WTC11 (cell line): ENCODE measurements around the gene HTRA1. TPM values are rescaled to one million over a fixed set of nuclear protein-coding genes. Genes with fewer than 3 reads are reported as not detected.

Experiments used
- ATAC-seq: fragments of 200-7000 bp; cut with Tn5 transposase; 2 replicates; pipeline ENCODE4 v1.10.0; 2021; ENCODE audit warnings: mild to moderate bottlenecking, moderate library complexity
- CTCF ChIA-PET: fragments of 300-600 bp; sonication (Branson Sonifier 250); formaldehyde crosslinking; loops from one replicate; lab custom pipeline; 2021; ENCODE audit warnings: antibody characterized with exemption; lab: Charles Lee
- POLR2A ChIA-PET: fragments of 350-600 bp; sonication (Branson Sonifier 250); formaldehyde crosslinking; loops from one replicate; lab custom pipeline; 2021; ENCODE audit warnings: antibody characterized with exemption; lab: Charles Lee
- DNase-seq: peaks from one replicate; pipeline ENCODE4 v3.0.0; 2021; ENCODE audit warnings: low spot score
- H3K27ac Mint-ChIP-seq: 2 replicates; pipeline ENCODE4 v1.8.0; 2021; ENCODE audit warnings: mixed read lengths
- H3K27me3 Mint-ChIP-seq: 2 replicates; pipeline ENCODE4 v1.8.0; 2021; ENCODE audit warnings: low read depth, mild to moderate bottlenecking, moderate library complexity, mixed read lengths
- H3K36me3 Mint-ChIP-seq: 2 replicates; pipeline ENCODE4 v1.8.0; 2021; ENCODE audit warnings: mixed read lengths
- H3K4me1 Mint-ChIP-seq: 2 replicates; pipeline ENCODE4 v1.8.0; 2022; ENCODE audit warnings: mixed read lengths
- H3K4me3 Mint-ChIP-seq: 2 replicates; pipeline ENCODE4 v1.8.0; 2021; ENCODE audit warnings: mild to moderate bottlenecking, moderate library complexity, mixed read lengths
- H3K9me3 Mint-ChIP-seq: 2 replicates; pipeline ENCODE4 v1.8.0; 2021; ENCODE audit warnings: mixed read lengths
- ARID4B ChIP-seq: sonication (generic); formaldehyde crosslinking; IDR thresholded peaks from 2 replicates; pipeline ENCODE4 v1.8.0; 2023; ENCODE audit warnings: missing genetic modification reagents, mild to moderate bottlenecking, borderline replicate concordance
- ATF1 ChIP-seq: sonication (generic); formaldehyde crosslinking; IDR thresholded peaks from 2 replicates; pipeline ENCODE4 v1.8.1; 2023; ENCODE audit warnings: mild to moderate bottlenecking, moderate library complexity, missing genetic modification reagents
- ATF2 ChIP-seq: sonication (generic); formaldehyde crosslinking; IDR thresholded peaks from 2 replicates; pipeline ENCODE4 v1.8.1; 2022; ENCODE audit warnings: low read depth, missing genetic modification reagents, borderline replicate concordance
- CBFB ChIP-seq: sonication (generic); formaldehyde crosslinking; IDR thresholded peaks from 2 replicates; pipeline ENCODE4 v1.8.1; 2022; ENCODE audit warnings: mild to moderate bottlenecking, low read depth, missing genetic modification reagents
- ESRRA ChIP-seq: sonication (generic); formaldehyde crosslinking; IDR thresholded peaks from 2 replicates; pipeline ENCODE4 v1.8.1; 2022; ENCODE audit warnings: mild to moderate bottlenecking, missing genetic modification reagents, borderline replicate concordance
- FOXP1 ChIP-seq: sonication (generic); formaldehyde crosslinking; IDR thresholded peaks from 2 replicates; pipeline ENCODE4 v1.8.0; 2022; ENCODE audit warnings: missing genetic modification reagents, mild to moderate bottlenecking, moderate library complexity, borderline replicate concordance
- HMGXB4 ChIP-seq: sonication (generic); formaldehyde crosslinking; IDR thresholded peaks from 2 replicates; pipeline ENCODE4 v1.8.1; 2023; ENCODE audit warnings: mild to moderate bottlenecking, moderate library complexity, missing genetic modification reagents
- KAT7 ChIP-seq: sonication (generic); formaldehyde crosslinking; IDR thresholded peaks from 2 replicates; pipeline ENCODE4 v1.8.1; 2023; ENCODE audit warnings: missing genetic modification reagents, mild to moderate bottlenecking, borderline replicate concordance
- NFATC4 ChIP-seq: fragments of 250-450 bp; sonication (Bioruptor Pico); IDR thresholded peaks from 2 replicates; pipeline ENCODE4 v1.9.0; 2021; ENCODE audit warnings: mild to moderate bottlenecking
- NR3C1 ChIP-seq: sonication (generic); formaldehyde crosslinking; conservative IDR thresholded peaks from 2 replicates; pipeline ENCODE4 v1.8.1; 2023; ENCODE audit warnings: low read depth, mild to moderate bottlenecking, missing genetic modification reagents
- SMAD3 ChIP-seq: sonication (generic); formaldehyde crosslinking; IDR thresholded peaks from 2 replicates; pipeline ENCODE4 v1.8.0; 2022; ENCODE audit warnings: missing genetic modification reagents, mild to moderate bottlenecking, borderline replicate concordance
- SMAD4 ChIP-seq: sonication (generic); formaldehyde crosslinking; IDR thresholded peaks from 2 replicates; pipeline ENCODE4 v1.8.0; 2022; ENCODE audit warnings: mild to moderate bottlenecking, missing genetic modification reagents
- TP53 ChIP-seq: sonication (generic); formaldehyde crosslinking; IDR thresholded peaks from 2 replicates; pipeline ENCODE4 v1.8.1; 2023; ENCODE audit warnings: mild to moderate bottlenecking, missing genetic modification reagents
- ZBTB43 ChIP-seq: sonication (generic); formaldehyde crosslinking; IDR thresholded peaks from 2 replicates; pipeline ENCODE4 v1.8.1; 2023; ENCODE audit warnings: mild to moderate bottlenecking, missing genetic modification reagents
- ZNF121 ChIP-seq: sonication (generic); formaldehyde crosslinking; IDR thresholded peaks from 2 replicates; pipeline ENCODE4 v1.8.0; 2023; ENCODE audit warnings: missing genetic modification reagents
- ZNF396 ChIP-seq: fragments of 250-450 bp; sonication (Bioruptor Pico); IDR thresholded peaks from 2 replicates; pipeline ENCODE4 v1.8.0; 2021; ENCODE audit warnings: mild to moderate bottlenecking, moderate library complexity, borderline replicate concordance
- ZNF532 ChIP-seq: fragments of 250-450 bp; sonication (Bioruptor Pico); IDR thresholded peaks from 2 replicates; pipeline ENCODE4 v1.9.0; 2021; ENCODE audit warnings: mild to moderate bottlenecking, borderline replicate concordance
- ZNF671 ChIP-seq: fragments of 250-450 bp; sonication (Bioruptor Pico); IDR thresholded peaks from 2 replicates; pipeline ENCODE4 v1.8.0; 2021; ENCODE audit warnings: mild to moderate bottlenecking
- total RNA-seq: library from RNA; stranded (reverse); gene quantifications from 3 replicates; pipeline ENCODE4 v1.2.3, GENCODE V29; 2021

Gene HTRA1
- total RNA-seq, 1 experiment from 2014 or later: 18.3 TPM

- ATAC-seq: no peak
- peaks cover 13% of the 10 kb centered on the region; the same call in 1 of the 2 replicates for H3K4me1 Mint-ChIP-seq
- no peaks in the 10 kb centered on the region for H3K27me3 Mint-ChIP-seq
- H3K36me3 Mint-ChIP-seq: no peaks in the 10 kb centered on the region
- no peak for TF ChIP-seq ZNF671 (CRISPR knock-in tag)
- no peak for DNase-seq
- H3K27ac Mint-ChIP-seq: no peak overlapping the region
- H3K4me3 Mint-ChIP-seq: no peak overlapping the region
- H3K9me3 Mint-ChIP-seq: no peaks in the 10 kb centered on the region
- ChIA-PET CTCF (no interaction called here), POLR2A (no interaction called here)
Measured at GRCh38 chr10:122490268-122490667, 28.9 kb downstream of the HTRA1 start.

- ATAC-seq: peak; percentile 25
- H3K9me3 Mint-ChIP-seq: no peaks in the 10 kb centered on the region
- H3K27ac Mint-ChIP-seq: 0 out of 2 replicates have a peak overlapping the region, but pooled peaks have one; percentile 41
- H3K4me3 Mint-ChIP-seq: no peak overlapping the region
- H3K27me3 Mint-ChIP-seq: no peaks in the 10 kb centered on the region
- TF ChIP-seq SMAD4 (CRISPR knock-in tag) (no peak), ZNF121 (CRISPR knock-in tag) (no peak), TP53 (CRISPR knock-in tag) (no peak), NFATC4 (CRISPR knock-in tag) (no peak), ESRRA (no peak), NR3C1 (no peak), KAT7 (no peak), ARID4B (CRISPR knock-in tag) (no peak), HMGXB4 (CRISPR knock-in tag) (no peak), ZBTB43 (no peak), ATF2 (CRISPR knock-in tag) (no peak), ZNF396 (CRISPR knock-in tag) (no peak), FOXP1 (no peak), SMAD3 (CRISPR knock-in tag) (no peak), ZNF532 (CRISPR knock-in tag) (no peak), ATF1 (CRISPR knock-in tag) (no peak), CBFB (no peak)
- POLR2A ChIA-PET: no interaction called here
- CTCF ChIA-PET: interaction anchor here (0.5 to 0.7 kb wide), 2 partner anchors 11 to 35 kb away, joined by 3 read pairs; no protein-coding TSS in a partner anchor
- peaks cover 13% of the 10 kb centered on the region for H3K4me1 Mint-ChIP-seq
- H3K36me3 Mint-ChIP-seq: no peaks in the 10 kb centered on the region
- DNase-seq: no peak
Measured at GRCh38 chr10:122490786-122491680, 29.7 kb downstream of the HTRA1 start.
